SKM-1 treated with dmso at 0.1 percent for 144 hours (cell line): Measurements from ENCODE around the gene TEX28.
"Not testable (repeated sequence)": the region's sequence is repeated elsewhere in the genome, so short reads cannot be mapped to it uniquely, and the experiment has no call there.

ENCODE experiments used
- DNase-seq: peaks from one replicate; lab custom pipeline; 2025; ENCODE audit not compliant: unreplicated experiment; lab: John Stamatoyannopoulos, UW

Gene TEX28

DNA sequence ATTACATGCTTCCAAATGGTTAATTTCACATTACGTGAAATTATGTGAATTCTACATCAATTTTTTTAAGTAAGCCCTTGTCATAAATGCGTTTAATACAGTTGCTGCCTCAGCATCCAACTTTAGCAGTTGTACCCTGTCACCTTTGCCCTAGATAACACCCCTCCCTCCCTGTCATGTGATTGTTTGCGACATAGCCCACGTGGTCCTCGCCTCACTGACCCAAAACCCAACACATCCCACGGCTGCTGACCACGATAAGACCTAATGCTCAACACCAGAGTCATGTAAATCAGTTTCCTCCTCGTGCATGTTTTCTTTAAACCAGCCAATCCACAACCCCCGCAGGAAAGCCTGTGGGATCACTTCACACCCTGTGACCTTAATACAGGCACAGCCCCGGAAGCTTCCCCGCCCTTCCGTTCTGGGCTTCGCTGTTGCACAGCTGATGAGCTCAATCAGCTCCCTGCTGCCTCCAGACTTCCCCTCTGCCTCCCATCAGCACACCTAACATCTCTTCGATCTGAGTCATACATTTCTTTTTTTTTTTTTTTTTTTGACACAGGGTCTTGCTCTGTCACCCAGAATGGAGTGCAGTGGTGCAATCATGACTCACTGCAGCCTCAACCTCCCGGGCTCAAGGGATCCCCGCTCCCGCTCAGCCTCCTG is 47.4 kb downstream of the TEX28 start:
- DNase-seq: not testable (repeated sequence)

GRCh38 chrX:154239982-154240503 is 54.9 kb downstream of the TEX28 start:
- not testable (repeated sequence) for DNase-seq

DNA sequence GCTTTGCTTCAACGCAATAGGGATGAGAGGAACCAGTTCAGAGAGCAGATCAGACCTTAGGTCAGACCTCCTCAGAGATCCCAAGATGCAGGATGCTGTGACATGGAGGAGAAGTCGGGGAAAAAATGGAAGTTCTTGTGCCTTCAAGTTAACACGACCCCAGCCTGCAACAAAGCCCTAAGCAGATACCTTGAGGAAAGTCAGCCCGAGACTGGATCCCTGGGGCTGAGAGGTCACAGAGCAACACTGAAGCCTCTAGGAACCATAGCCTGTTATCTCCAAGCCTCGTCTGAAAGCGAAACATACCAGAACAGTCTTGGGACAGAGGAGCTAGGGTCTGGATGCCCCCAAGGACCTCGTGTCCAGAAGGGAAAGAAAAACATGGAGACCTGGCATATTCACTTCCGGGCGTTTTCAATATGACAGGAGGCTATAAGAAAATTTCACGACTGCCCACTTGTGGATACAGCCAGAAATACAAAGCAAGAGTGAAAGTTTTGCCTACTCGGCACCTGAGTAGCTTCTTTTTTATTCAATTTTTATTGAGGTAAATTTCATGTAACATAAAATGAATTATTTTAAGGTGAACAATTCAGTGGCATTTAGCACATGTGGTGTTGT is 55.9 kb downstream of the TEX28 start:
- not testable (repeated sequence) for DNase-seq

DNA sequence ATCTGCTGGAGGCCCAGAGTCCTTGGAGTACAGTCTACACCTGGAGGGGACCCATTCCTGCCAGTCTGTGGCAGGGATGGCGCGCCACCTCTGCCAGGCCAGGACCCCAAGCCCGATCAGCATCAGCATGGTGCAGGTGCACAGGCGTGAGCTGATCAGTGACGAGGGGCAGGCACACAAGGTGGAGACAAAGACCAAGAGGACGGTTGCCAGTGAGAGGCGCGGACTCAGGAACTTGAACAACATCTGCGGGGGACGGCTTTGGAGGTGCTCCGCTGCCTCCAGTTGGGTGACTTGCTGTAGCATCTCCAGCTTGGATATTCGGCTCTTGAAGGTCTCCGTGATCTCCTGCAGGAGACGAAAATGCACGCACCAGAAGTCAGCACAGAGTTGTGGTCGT is 61.3 kb downstream of the TEX28 start:
- not testable (repeated sequence) for DNase-seq

DNA sequence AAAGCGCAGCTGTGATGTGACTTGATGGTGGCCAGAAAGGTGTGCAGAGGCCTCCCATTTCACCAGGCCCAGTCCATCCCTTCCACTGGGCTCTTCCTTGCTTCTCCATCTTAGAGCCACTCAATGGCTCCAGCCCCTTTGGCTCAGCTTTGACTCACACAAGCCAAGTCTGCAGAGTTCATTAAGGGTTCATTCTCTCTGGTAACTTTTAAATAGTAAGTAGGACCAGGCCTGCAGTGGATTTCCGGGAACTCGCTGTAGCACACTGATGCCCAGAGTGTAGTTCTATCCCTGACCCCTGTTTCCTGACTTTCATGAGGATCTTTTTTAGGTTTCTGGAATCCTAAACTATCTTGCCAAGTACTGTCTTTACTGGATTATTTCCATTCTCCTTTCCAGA is 63.5 kb downstream of the TEX28 start:
- not testable (repeated sequence) for DNase-seq

DNA sequence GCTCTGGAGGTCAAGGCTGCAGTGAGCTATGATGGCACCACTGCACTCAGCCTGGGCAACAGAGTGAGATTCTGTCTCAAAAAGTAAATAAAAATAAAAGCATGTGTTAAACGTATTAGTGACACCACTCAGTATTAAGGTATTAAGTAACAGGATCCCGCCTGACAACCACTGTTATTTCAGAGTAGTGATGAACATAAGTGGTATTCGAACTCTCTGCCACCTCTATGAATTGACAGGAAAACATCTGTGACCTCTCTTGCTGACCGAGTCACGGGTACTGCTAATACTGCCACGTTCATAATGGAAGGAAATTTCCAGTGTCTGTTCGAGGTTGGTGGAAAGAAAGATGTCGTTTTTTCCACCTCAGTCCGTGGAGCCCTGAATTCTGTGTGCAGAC is 68.2 kb downstream of the TEX28 start:
- DNase-seq: not testable (repeated sequence)

GRCh38 chrX:154225292-154225691 is 69.6 kb downstream of the TEX28 start:
- not testable (repeated sequence) for DNase-seq
